NK-92 treated with Interleukin-12 subunit alpha and Interleukin-12 subunit beta, amount 100 ng/mL, for 24 hours (cell line): ENCODE data around the gene CDH4.

Experiments
- DNase-seq: peaks from one replicate; lab custom pipeline; 2025; lab: John Stamatoyannopoulos, UW

Gene CDH4

GRCh38 chr20:61518424-61518951 lies 266.4 kb downstream of the CDH4 start:
- no peak for DNase-seq

- no peak for DNase-seq
These were observed 267.4 kb downstream of the CDH4 start for GRCh38 chr20:61519488-61519887.

GRCh38 chr20:61520076-61520892 lies 268.2 kb downstream of the CDH4 start:
- no peak for DNase-seq

- no peak for DNase-seq
These were observed 268.9 kb downstream of the CDH4 start for GRCh38 chr20:61520893-61521460.

GRCh38 chr20:61521687-61522420 lies 269.8 kb downstream of the CDH4 start:
- DNase-seq: no peak

- no peak for DNase-seq
These were observed 270.5 kb downstream of the CDH4 start for GRCh38 chr20:61522498-61523090.

- no peak for DNase-seq
These were observed 271.1 kb downstream of the CDH4 start for GRCh38 chr20:61523145-61523544.

- DNase-seq: no peak
These were observed 273.0 kb downstream of the CDH4 start for GRCh38 chr20:61524951-61525666.

- DNase-seq: no peak
These were observed 273.8 kb downstream of the CDH4 start for GRCh38 chr20:61525781-61526431.

- DNase-seq: no peak
These were observed 274.8 kb downstream of the CDH4 start for GRCh38 chr20:61526907-61527306.

GRCh38 chr20:61527626-61528025 lies 275.6 kb downstream of the CDH4 start:
- DNase-seq: no peak

GRCh38 chr20:61528591-61528990 lies 276.5 kb downstream of the CDH4 start:
- no peak for DNase-seq

GRCh38 chr20:61529354-61529753 lies 277.3 kb downstream of the CDH4 start:
- DNase-seq: no peak

GRCh38 chr20:61531553-61532345 lies 279.7 kb downstream of the CDH4 start:
- no peak for DNase-seq

- DNase-seq: no peak
These were observed 280.7 kb downstream of the CDH4 start for GRCh38 chr20:61532736-61533135.

GRCh38 chr20:61533231-61533631 lies 281.2 kb downstream of the CDH4 start:
- DNase-seq: no peak

- DNase-seq: no peak
These were observed 282.3 kb downstream of the CDH4 start for GRCh38 chr20:61534346-61534745.

GRCh38 chr20:61535091-61535490 lies 283.0 kb downstream of the CDH4 start:
- no peak for DNase-seq

GRCh38 chr20:61535536-61535935 lies 283.5 kb downstream of the CDH4 start:
- no peak for DNase-seq

- no peak for DNase-seq
These were observed 283.9 kb downstream of the CDH4 start for GRCh38 chr20:61535956-61536355.
